Stimulated activated CD4-positive, alpha-beta T cell treated with anti-CD3 and anti-CD28 coated beads, TNF-alpha, amount 100 ng/mL, for 1 hour (primary cell): ENCODE results near the gene PDGFA.

ENCODE experiments used
- DNase-seq, 3 donors: peaks; one replicate each; pipeline ENCODE4 v3.0.0-alpha.2; 2020; ENCODE audit warnings: low read depth in 3 of 3, low spot score in 1 of 3

PDGFA gene

GRCh38 chr7:537911-538634 is 18.4 kb upstream of the PDGFA start:
- DNase-seq: no peak

- DNase-seq: no peak
These were observed 16.6 kb upstream of the PDGFA start for GRCh38 chr7:536231-536630.

GRCh38 chr7:534959-535358 is 15.3 kb upstream of the PDGFA start:
- DNase-seq: no peak

GRCh38 chr7:534075-534474 is 14.4 kb upstream of the PDGFA start:
- DNase-seq: no peak

GRCh38 chr7:533266-533665 is 13.6 kb upstream of the PDGFA start:
- DNase-seq: no peak

- DNase-seq: no peak
These were observed 12.9 kb upstream of the PDGFA start for GRCh38 chr7:532379-533143.

GRCh38 chr7:531777-532176 is 12.1 kb upstream of the PDGFA start:
- no peak for DNase-seq

GRCh38 chr7:528451-528850 is 8.8 kb upstream of the PDGFA start:
- no peak for DNase-seq

- no peak for DNase-seq
These were observed 8.1 kb upstream of the PDGFA start for GRCh38 chr7:527723-528122.

- no peak for DNase-seq
These were observed 6.9 kb upstream of the PDGFA start for GRCh38 chr7:526460-527034.

- no peak for DNase-seq
These were observed 6.1 kb upstream of the PDGFA start for GRCh38 chr7:525740-526139.

- DNase-seq: no peak
These were observed 5.2 kb upstream of the PDGFA start for GRCh38 chr7:524800-525199.

GRCh38 chr7:523347-524336 is 4.0 kb upstream of the PDGFA start:
- no peak for DNase-seq

- no peak for DNase-seq
These were observed 3.3 kb upstream of the PDGFA start for GRCh38 chr7:522951-523314.

GRCh38 chr7:522071-522950 is 2.7 kb upstream of the PDGFA start:
- no peak for DNase-seq

GRCh38 chr7:521221-522070 is 1.8 kb upstream of the PDGFA start:
- DNase-seq: no peak

- no peak for DNase-seq
These were observed 986 bp upstream of the PDGFA start for GRCh38 chr7:520503-521161.

GRCh38 chr7:518630-519483 is 789 bp downstream of the PDGFA start:
- DNase-seq: peak in 1 of 3 donors; percentile 37
